Hindlimb muscle (tissue), 1 donor: ENCODE data around the gene PIK3C3. TPM values are rescaled to one million over a fixed set of nuclear protein-coding genes. Genes with fewer than 3 reads are reported as not detected.
A peak's percentile ranks its signal among the peaks of the same experiment; 100 is the strongest.
"Not testable (repeated sequence)": the region's sequence is repeated elsewhere in the genome, so short reads cannot be mapped to it uniquely, and the experiment has no call there.

Experiments
- DNase-seq: peaks from one replicate; pipeline ENCODE4 v3.0.0-alpha.2; 2013
- polyA plus RNA-seq: library from polyadenylated mRNA; unstranded; fragments of 120-200 nt; gene quantifications from one replicate; pipeline ENCODE4 v1.2.1, GENCODE V29; 2013; ENCODE audit not compliant: insufficient read length

Gene PIK3C3
- polyA plus RNA-seq, 1 donor: 30.9 TPM

GRCh38 chr18:42025974-42026625 lies 71.1 kb downstream of the PIK3C3 start:
- no peak for DNase-seq

- DNase-seq: no peak
These were observed 73.3 kb downstream of the PIK3C3 start for GRCh38 chr18:42028247-42028832.

- no peak for DNase-seq
These were observed 74.1 kb downstream of the PIK3C3 start for GRCh38 chr18:42029092-42029491.

- no peak for DNase-seq
These were observed 75.7 kb downstream of the PIK3C3 start for GRCh38 chr18:42030586-42031182.

GRCh38 chr18:42032447-42032846 lies 77.4 kb downstream of the PIK3C3 start:
- DNase-seq: no peak

- DNase-seq: no peak
These were observed 78.2 kb downstream of the PIK3C3 start for GRCh38 chr18:42033137-42033810.

- DNase-seq: no peak
These were observed 83.9 kb downstream of the PIK3C3 start for GRCh38 chr18:42038936-42039335.

GRCh38 chr18:42039396-42039795 lies 84.4 kb downstream of the PIK3C3 start:
- DNase-seq: no peak

GRCh38 chr18:42041793-42042192 lies 86.8 kb downstream of the PIK3C3 start:
- DNase-seq: no peak

GRCh38 chr18:42045346-42045745 lies 90.3 kb downstream of the PIK3C3 start:
- no peak for DNase-seq

GRCh38 chr18:42047721-42048120 lies 92.7 kb downstream of the PIK3C3 start:
- no peak for DNase-seq

- DNase-seq: no peak
These were observed 93.1 kb downstream of the PIK3C3 start for GRCh38 chr18:42048158-42048557.

- not testable (repeated sequence) for DNase-seq
These were observed 94.5 kb downstream of the PIK3C3 start for GRCh38 chr18:42049536-42049935.

- no peak for DNase-seq
These were observed 96.4 kb downstream of the PIK3C3 start for GRCh38 chr18:42051411-42051810.

GRCh38 chr18:42052122-42052708 lies 97.2 kb downstream of the PIK3C3 start:
- DNase-seq: peak; percentile 18

GRCh38 chr18:42053188-42053781 lies 98.3 kb downstream of the PIK3C3 start:
- peak; percentile 54 for DNase-seq

GRCh38 chr18:42064109-42064508 lies 109.1 kb downstream of the PIK3C3 start:
- DNase-seq: no peak

GRCh38 chr18:42067518-42067917 lies 112.5 kb downstream of the PIK3C3 start:
- DNase-seq: no peak

GRCh38 chr18:42068030-42068429 lies 113.0 kb downstream of the PIK3C3 start:
- DNase-seq: no peak

GRCh38 chr18:42069036-42069435 lies 114.0 kb downstream of the PIK3C3 start:
- no peak for DNase-seq

- no peak for DNase-seq
These were observed 117.4 kb downstream of the PIK3C3 start for GRCh38 chr18:42072407-42072806.

- DNase-seq: no peak
These were observed 119.7 kb downstream of the PIK3C3 start for GRCh38 chr18:42074704-42075103.

- no peak for DNase-seq
These were observed 123.7 kb downstream of the PIK3C3 start for GRCh38 chr18:42078711-42079110.
